ENCODE measurements around the gene INTS14. TPM values are rescaled to one million over a fixed set of nuclear protein-coding genes. Genes with fewer than 3 reads are reported as not detected.

The INTS14 gene
- total RNA-seq, result 10 to 100 TPM; 32.7 to 38.2 TPM
- 10 to 100 TPM; 14.8 to 25.0 TPM for polyA plus RNA-seq
- long read RNA-seq, donor 1, partial matches to known transcripts, result 0 of 5 reads
- long read RNA-seq, donor 1, other reads (novel, unspliced or antisense), result 0 of 5 reads
- long read RNA-seq, donor 2, result 0 reads
- long read RNA-seq, donor 3, partial matches to known transcripts, result 0 of 1 reads
- long read RNA-seq, donor 3, other reads (novel, unspliced or antisense), result 0 of 1 reads
- long read RNA-seq, donor 4, partial matches to known transcripts, result 0 of 1 reads
- long read RNA-seq, donor 4, other reads (novel, unspliced or antisense), result 0 of 1 reads
- long read RNA-seq, donor 5, transcript INTS14-217 (12 exons, 2,615 nt), result major isoform, 5 of 10 reads
- long read RNA-seq, donor 5, partial matches to known transcripts, result 0 of 10 reads
- long read RNA-seq, donor 5, other reads (novel, unspliced or antisense), result 0 of 10 reads

DNA sequence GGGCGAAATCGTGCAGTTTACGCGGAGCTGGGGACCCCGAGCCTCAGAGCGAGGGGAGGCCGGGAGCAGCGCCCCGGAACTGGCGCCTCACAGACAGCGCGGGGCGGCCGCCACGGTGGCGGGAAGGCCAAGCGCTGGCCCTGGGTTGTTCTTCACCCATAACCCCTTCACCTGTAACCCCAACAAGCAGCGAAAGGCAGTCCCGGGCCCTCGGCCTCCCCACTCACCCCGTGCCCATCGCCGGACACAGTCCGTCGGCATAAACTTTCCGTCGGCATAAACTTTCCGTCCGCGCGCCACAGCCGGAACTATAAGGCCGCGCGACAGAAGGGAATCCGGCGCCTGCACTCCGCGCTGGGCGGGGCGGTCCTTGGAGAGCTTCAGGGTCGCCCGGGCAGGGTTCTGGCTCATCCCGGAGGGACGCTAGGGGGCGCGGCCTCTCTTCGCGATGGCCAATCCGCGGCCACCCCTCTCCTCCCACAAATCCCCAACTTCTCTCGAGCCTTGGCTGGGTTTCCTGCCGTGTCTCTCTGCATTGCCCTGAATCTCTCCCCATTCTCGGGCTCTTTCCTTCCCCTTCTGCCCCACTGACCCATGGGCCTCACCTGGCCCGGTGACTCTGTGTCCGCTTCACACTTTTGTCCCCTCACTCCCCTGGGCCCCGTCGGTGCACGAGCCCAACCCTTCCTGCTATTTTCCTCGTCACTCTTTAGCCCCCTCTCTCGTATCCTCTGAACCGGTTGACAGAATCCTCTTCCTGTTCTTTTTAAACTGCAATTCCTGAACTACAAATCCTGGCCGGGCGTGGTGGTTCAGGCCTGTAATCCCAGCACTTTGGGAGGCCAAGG lies at the start of gene INTS14:
INTS14 (minus strand) TSS at position 261 of the 848 bp plus-strand sequence. CDS start 3,751 bp downstream, outside the sequence.
- DNase-seq (peak; percentile 98 to 99 (median 98)), ATAC-seq (ENCODE audit: insufficient read depth, low FRiP score) (peak; percentile 100)
- H3K4me3 ChIP-seq, result peak within 1 kb of the TSS; percentile 76
- peaks cover 0 to 2% (median 0%) of the 10 kb centered on the region in 4 donors for H3K36me3 ChIP-seq (ENCODE audit: control insufficient read depth in 4 of 4, insufficient read depth in 4 of 4, low read length in 4 of 4)
- TF ChIP-seq, protein P1, sequence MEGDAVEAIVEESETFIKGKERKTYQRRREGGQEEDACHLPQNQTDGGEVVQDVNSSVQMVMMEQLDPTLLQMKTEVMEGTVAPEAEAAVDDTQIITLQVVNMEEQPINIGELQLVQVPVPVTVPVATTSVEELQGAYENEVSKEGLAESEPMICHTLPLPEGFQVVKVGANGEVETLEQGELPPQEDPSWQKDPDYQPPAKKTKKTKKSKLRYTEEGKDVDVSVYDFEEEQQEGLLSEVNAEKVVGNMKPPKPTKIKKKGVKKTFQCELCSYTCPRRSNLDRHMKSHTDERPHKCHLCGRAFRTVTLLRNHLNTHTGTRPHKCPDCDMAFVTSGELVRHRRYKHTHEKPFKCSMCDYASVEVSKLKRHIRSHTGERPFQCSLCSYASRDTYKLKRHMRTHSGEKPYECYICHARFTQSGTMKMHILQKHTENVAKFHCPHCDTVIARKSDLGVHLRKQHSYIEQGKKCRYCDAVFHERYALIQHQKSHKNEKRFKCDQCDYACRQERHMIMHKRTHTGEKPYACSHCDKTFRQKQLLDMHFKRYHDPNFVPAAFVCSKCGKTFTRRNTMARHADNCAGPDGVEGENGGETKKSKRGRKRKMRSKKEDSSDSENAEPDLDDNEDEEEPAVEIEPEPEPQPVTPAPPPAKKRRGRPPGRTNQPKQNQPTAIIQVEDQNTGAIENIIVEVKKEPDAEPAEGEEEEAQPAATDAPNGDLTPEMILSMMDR (IDR thresholded peaks at IDR 0.05; ENCODE audit: control extremely low read depth, extremely low read depth), result peak; percentile 25
- peaks cover 0 to 20% (median 13%) of the 10 kb centered on the region in 5 donors for H3K4me1 ChIP-seq (ENCODE audit: control insufficient read depth in 5 of 5, insufficient read depth in 5 of 5, low read length in 5 of 5)
- H3K27me3 ChIP-seq (ENCODE audit: control insufficient read depth in 3 of 3, insufficient read depth in 3 of 3, low read length in 2 of 3), result no peaks in the 10 kb centered on the region
- peak within 1 kb of the TSS; percentile 82 to 88 for H3K9ac ChIP-seq (ENCODE audit: insufficient read depth in 1 of 2, low read length in 2 of 2)
- WGBS, 2 donors, result 1% methylated on average over 56 to 64 of the region's 64 CpGs
- H3K27ac ChIP-seq (ENCODE audit: low read depth in 1 of 2, low read length in 1 of 2), result peak within 1 kb of the TSS; percentile 94 to 97
- H3K9me3 ChIP-seq (ENCODE audit: control insufficient read depth in 4 of 4, insufficient read depth in 3 of 4, low read length in 3 of 4), result no peaks in the 10 kb centered on the region

- Histone ChIP-seq H3K27ac (ENCODE audit: low read depth in 1 of 2, low read length in 1 of 2) (no peak overlapping the region), H3K4me3 (no peak overlapping the region), H3K9me3 (ENCODE audit: control insufficient read depth in 4 of 4, insufficient read depth in 3 of 4, low read length in 3 of 4) (no peaks in the 10 kb centered on the region), H3K4me1 (ENCODE audit: control insufficient read depth in 5 of 5, insufficient read depth in 5 of 5, low read length in 5 of 5) (no peaks in the 10 kb centered on the region), H3K27me3 (ENCODE audit: control insufficient read depth in 3 of 3, insufficient read depth in 3 of 3, low read length in 2 of 3) (no peaks in the 10 kb centered on the region), H3K9ac (ENCODE audit: insufficient read depth in 1 of 2, low read length in 2 of 2) (no peak overlapping the region), H3K36me3 (ENCODE audit: control insufficient read depth in 4 of 4, insufficient read depth in 4 of 4, low read length in 4 of 4) (peaks cover 3 to 12% (median 11%) of the 10 kb centered on the region in 4 donors)
- no peak for DNase-seq
- TF ChIP-seq, protein P1 (IDR thresholded peaks at IDR 0.05; ENCODE audit: control extremely low read depth, extremely low read depth), result no peak
- no peak for ATAC-seq (ENCODE audit: insufficient read depth, low FRiP score)
- 90 to 93% methylated on average over 4 of the region's 4 CpGs for WGBS, 2 donors
Observed at GRCh38 chr15:65659502-65660052, 48.6 kb upstream of the INTS14 start.

GRCh38 chr15:65655457-65655856 lies 44.5 kb upstream of the INTS14 start:
- peaks cover 6 to 25% (median 9%) of the 10 kb centered on the region in 4 donors for H3K36me3 ChIP-seq (ENCODE audit: control insufficient read depth in 4 of 4, insufficient read depth in 4 of 4, low read length in 4 of 4)
- no peak for ATAC-seq (ENCODE audit: insufficient read depth, low FRiP score)
- H3K4me1 ChIP-seq (ENCODE audit: control insufficient read depth in 5 of 5, insufficient read depth in 5 of 5, low read length in 5 of 5), result peaks cover 0 to 5% (median 0%) of the 10 kb centered on the region in 5 donors
- H3K27me3 ChIP-seq (ENCODE audit: control insufficient read depth in 3 of 3, insufficient read depth in 3 of 3, low read length in 2 of 3), result no peaks in the 10 kb centered on the region
- H3K9me3 ChIP-seq (ENCODE audit: control insufficient read depth in 4 of 4, insufficient read depth in 3 of 4, low read length in 3 of 4), result no peaks in the 10 kb centered on the region
- no peak overlapping the region for H3K4me3 ChIP-seq
- WGBS, 2 donors, result 76 to 88% methylated on average over 4 of the region's 4 CpGs
- H3K27ac ChIP-seq (ENCODE audit: low read depth in 1 of 2, low read length in 1 of 2), result no peak overlapping the region
- no peak overlapping the region for H3K9ac ChIP-seq (ENCODE audit: insufficient read depth in 1 of 2, low read length in 2 of 2)
- TF ChIP-seq, protein P1 (IDR thresholded peaks at IDR 0.05; ENCODE audit: control extremely low read depth, extremely low read depth), result no peak
- no peak for DNase-seq

All from lung (tissue), 16 donors.